HG02981 (cell line): ENCODE results near the gene THSD1.
"Not testable (repeated sequence)": the region's sequence is repeated elsewhere in the genome, so short reads cannot be mapped to it uniquely, and the experiment has no call there.

Experiments
- ATAC-seq: cut with Tn5 transposase; IDR thresholded peaks from one replicate; pipeline ENCODE4 v1.9.1; 2021; ENCODE audit warnings: mild to moderate bottlenecking, moderate library complexity; ENCODE audit not compliant: unreplicated experiment

The THSD1 gene

DNA sequence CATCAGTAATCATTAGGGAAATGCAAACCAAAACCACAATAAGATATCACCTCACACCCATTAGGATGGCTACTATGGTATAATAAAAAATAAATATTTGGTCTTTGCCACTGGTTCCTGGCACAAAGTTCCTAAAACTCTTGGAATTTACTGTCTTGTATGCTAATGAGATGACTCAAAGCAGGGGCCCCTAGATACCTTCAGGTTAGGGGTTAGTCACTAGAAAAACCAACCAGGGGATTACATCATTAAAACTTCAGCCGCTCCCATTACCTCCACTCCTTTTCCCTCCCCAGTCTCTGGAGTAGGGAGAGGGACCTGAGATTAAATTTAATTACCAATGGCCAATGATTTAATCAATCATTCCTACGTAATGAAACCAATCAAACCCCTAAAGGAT is 49.6 kb downstream of the THSD1 start:
- ATAC-seq = no peak

DNA sequence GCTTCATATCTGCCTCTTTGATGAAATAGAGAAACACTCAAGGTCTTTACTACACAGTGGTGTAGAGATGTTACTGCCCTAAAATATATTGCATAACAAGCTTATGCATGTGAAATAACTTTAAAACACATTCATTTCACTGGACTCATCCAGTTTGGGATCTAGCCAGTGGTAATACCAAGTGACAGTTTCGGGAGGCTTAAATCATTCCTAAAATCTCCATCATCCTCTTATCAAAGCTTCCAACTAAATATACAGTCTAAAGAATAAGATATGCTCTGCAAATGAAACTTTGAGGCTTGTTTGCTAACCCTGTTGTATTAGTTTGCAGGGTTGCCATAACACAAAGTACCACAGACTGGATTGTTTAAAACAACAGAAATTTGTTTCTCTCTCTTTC is 52.8 kb downstream of the THSD1 start:
- no peak for ATAC-seq

DNA sequence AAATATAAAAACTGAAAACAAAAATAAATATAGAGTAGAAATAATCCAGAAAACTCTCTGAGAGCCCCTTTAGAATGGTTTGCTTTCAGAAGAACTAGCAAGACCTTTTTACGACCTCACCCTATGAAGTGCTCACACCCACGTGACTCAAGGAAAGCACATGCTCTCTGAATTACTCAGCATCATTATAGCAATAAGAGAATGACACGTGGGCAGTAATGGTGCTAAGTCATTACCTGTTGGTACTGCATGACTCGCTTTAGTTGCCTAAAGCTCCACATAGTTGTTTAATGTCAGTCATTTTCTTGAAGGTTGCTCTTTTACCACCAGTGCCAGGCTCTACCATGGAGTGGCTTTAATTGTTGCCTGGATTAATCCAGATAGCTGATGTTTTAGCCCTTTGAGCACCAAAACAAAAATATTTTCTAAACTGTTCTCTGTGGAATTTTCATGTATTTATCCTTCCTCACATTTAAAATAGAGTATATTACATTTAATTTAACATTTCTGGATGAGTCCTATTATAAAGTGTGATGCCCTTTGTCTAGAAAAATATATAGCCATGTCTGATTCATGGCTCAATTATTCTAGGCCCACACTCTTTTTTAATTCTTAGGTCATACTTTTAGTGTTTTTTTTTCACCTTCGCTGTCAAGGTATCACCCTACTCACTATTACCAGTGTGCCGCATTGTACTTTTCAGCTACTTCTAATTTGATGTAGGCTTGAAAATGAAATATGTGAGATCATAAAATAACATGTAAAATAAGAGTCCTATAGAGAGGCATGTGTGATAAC is 56.8 kb downstream of the THSD1 start:
- ATAC-seq = no peak

DNA sequence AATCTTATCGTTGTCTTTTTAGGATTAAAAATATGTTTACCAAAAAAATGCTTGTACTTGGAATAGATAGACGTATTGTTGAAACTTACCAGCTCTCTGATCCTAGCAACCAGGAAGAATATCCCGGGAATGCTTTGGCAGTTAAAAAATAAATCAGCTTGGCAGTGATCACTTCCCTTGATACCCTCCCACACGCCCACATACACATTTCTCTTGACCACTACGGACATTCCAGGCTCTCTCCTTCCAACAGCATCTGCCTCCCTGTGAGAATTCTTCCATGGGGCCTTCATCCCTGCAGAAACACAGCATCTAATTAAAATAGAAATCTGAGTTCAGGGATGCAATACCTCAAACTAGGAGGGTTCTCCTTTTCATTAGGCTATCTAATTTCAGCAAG is 57.9 kb downstream of the THSD1 start:
- no peak for ATAC-seq

DNA sequence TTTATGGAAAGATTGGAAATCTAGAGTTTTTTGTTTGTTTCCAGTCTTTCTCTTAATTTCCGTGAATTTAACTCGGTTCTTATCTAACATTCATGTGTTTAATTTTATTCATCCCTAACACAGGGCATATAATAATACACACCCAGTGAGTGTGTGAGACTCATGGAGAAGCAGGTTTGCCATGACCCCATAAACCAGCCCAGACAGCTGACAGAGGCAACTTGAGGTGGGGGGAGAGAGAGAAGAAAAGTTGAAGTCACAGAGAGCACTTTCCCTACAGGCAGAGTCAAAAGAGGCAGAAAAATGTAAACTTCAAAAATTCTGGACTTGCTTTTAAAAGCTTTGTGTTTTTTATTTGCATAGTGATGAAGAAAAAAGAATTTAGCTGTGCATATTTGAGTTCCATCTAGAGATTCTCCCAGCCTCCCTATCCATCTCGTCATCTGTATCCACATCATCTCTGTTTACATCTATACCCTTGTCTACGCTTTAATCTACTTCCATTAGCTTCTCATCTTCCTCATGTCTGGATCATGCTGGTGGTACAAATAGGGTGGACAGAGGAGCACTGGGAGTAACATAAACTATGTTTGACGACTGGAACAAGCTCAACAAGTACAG is 60.2 kb downstream of the THSD1 start:
- no peak for ATAC-seq

DNA sequence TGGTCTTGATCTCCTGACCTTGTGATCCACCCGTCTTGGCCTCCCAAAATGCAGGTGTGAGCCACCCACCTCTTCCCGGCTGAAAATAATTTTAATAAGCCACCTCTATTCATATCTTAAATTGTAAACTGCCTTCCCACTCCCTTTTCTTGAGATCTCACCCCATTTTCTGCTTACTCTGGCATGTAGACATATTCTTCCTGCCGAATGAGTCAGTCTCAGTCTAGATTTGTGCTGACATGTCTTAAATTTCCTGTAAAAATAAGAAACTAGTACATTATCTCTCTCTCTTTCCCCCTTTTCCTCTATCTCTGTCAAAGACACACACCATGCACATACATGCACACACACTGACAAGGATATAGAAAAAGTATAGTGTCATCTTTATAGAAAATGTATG is 60.9 kb downstream of the THSD1 start:
- no peak for ATAC-seq

DNA sequence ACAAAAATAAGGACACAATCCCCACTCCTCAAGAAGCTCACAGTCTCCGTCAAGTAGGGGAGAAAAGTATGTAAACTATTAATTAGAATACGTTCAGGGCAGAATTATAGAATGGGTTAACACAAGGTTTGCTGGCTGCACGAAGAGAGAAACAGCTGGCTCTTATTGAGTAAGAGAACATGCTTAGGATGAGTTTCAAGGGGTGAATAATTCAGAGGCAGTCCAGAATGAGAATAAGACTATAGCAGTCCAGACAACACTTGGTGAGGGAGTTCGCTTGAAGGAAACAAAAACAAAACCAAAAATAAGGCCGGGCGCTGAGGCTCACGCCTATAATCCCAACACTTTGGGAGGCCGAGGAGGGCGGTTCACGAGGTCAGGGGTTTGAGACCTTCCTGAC is 61.9 kb downstream of the THSD1 start:
- ATAC-seq = no peak

DNA sequence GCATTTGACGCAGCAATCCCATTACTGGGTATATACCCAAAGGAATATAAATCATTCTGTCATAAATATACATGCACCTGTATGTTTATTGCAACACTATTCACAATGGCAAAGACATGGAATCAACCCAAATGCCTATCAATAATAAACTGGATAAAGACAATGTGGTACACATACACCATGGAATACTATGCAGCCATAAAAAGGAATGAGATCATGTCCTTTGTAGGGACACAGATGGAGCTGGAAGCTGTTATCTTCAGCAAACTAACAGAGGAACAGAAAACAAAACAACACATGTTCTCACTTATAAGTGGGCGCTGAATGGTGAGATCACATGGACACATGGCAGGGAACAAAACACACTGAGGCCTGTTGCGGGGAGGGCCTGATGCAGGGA is 63.8 kb downstream of the THSD1 start:
- not testable (repeated sequence) for ATAC-seq

DNA sequence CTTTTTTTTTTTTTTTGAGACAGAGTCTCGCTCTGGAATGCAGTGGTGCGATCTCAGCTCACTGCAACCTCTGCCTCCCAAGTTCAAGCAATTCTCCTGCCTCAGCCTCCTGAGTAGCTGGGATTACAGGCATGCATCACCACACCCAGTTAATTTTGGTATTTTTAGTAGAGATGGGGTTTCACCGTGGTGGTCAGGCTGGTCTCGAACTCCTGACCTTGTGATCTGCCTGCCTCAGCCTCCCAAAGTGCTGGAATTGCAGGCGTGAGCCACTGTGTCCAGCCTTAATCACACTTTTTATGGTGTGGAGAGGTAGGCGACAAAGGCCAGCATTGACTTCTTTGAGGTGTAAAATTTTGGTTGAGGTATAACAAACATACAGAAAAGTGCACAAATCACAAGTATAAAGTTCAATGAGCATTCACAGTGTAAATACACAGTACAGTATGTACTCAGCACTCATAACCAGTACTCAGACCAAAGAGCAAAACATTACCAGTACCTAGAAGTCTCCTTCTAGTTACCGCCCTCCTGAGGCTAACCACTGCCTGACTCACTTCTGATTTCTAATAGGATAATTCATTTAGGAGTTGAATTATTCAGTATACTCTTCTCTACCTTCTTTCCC is 68.0 kb downstream of the THSD1 start:
- not testable (repeated sequence) for ATAC-seq

DNA sequence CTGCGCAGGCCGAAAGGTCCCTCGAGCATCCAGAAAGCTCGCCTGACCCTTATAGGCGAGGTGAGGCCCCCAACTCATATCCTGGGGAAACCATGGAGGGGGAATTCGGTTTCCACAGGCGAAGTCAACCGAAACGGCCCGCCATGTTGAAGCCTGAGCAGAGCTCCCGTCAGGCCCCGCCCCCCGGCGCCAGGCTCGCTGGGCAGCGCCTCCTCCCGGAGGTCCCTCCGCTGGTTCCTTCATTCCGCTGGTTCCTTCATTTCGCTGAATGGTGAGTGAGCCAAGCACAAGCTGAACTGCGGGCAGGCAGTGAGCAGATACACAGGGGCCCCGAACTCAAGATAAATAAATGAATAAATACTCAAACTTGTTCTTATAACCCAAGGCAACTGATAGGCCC is 71.9 kb downstream of the THSD1 start:
- ATAC-seq = not testable (repeated sequence)

DNA sequence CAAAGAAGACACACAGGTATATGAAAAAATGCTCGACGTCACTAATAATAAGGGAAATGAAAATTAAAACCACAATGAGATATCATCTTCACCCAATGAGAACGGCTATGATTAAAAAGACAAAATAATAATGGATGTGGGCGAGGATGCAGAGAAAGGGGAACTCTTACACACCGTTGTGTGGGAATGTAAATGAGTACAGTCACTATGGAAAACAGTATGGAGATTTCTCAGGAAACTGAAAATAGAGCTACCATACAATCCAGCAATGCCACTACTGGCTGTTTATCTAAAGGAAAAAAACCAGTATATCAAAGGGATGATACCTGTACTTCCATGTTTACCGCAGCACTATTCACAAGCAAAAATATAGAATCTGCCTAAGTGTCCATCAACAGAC is 74.1 kb downstream of the THSD1 start:
- ATAC-seq = not testable (repeated sequence)
